GM18861 (cell line): ENCODE data around the gene BTD.

Experiments
- ATAC-seq: cut with Tn5 transposase; IDR thresholded peaks from one replicate; pipeline ENCODE4 v1.9.1; 2021; ENCODE audit not compliant: unreplicated experiment

The BTD gene

GRCh38 chr3:15664144-15664543, 62.6 kb downstream of the BTD start:
- ATAC-seq: no peak

DNA sequence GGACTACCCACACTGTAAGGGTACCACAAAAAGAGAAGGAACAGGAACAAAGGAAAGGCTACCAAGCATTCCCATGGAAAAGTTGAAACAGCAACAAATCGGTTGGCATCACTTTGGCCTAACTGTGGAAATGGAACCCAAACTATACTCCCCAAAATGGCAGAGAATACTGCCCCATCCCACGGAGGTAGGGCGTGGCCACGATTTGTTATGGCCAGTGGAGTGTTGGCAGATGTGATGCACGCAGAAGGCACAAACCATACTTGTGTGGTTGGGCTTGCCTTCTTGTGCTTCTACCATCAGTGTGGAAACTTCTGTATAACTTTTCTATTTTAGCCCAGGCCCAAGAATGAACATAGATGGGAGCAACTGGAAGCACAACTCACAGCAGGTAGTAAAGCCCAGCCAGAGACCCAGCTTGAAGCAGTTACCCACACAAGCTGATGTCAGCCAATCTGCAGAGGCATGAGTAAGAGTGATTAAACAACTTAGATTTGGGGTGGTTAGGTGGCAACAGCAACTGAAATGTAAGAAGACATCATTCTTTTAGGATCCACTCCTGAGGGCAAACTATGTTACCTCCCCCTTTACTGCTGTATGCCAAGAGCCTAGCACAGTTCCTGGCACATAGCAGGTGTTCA, 64.1 kb downstream of the BTD start:
- ATAC-seq: no peak

- ATAC-seq: no peak
These were observed 64.7 kb downstream of the BTD start for GRCh38 chr3:15666277-15666676.

DNA sequence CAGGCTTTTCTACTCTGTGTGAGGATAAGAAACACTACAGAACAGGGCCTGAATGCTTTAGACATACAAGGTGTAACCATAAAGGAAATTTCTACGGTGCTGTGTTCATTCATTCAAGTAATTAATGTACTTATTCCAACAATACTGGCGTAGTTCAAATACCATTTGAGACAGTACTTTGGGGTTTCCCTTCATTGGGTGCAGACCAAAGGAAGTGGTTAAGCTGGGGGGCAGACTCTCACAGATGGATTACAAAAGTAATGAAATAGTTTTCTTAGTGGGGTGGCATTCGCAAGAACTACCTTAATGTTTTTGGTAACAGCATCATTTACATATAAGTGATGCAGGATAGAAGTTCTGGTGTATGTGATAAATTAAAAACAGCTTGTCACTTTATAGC, 65.9 kb downstream of the BTD start:
- peak; percentile 54 for ATAC-seq

DNA sequence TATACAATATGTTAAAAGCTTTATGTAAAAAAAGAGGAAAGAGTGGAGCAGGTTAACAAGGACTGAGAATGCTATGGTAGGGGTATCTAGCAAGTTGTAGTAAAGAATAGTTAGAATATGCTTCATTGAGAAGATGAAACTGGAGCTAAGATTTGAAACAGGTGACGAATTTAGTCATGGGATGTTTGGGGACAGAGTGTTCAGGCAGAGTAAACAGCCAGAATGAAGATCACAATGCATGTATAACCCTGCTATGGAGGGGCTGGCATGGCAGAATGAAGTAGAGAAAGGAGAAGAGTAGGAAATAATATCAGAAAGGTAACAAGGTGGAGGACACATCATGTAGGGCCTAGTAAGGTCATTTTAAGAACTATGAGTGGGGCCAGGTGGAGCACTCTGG, 72.0 kb downstream of the BTD start:
- ATAC-seq: no peak

DNA sequence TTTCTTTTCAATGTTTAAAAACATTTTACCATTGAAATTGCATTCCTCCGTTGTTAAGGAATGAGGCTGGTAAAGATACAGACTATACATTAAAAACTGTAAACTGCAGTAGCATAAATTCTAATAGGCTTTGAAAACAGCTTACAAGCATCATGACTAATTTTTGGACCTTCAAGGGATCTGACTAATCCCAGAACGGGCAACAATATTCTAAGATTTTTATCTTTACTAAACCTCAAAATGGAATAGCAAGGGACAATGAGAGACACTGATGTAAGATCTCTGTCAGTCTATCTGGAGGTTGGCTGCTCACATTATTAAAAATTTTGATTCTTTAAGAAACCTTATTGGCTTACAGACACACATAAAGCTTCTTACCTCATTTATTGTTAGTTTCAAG, 74.7 kb downstream of the BTD start:
- ATAC-seq: no peak

DNA sequence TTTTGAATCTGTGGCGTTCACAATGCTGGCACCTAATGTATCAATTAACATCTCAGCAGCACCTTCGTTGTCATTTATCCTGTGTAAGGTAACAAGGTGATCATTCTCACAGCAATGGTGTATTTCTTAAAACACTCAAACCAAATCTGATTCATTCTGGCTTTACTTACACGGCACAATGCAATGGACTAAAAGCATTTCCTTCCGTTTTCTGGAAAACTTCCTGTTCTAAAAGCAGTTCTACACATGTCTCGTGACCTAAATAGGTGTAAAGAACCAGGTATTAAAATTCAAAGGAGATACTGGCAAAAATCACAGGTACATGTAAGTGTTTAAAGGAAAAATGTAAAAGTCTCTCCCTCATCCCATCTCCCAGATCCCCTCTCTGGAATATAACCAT, 77.8 kb downstream of the BTD start:
- ATAC-seq: no peak

DNA sequence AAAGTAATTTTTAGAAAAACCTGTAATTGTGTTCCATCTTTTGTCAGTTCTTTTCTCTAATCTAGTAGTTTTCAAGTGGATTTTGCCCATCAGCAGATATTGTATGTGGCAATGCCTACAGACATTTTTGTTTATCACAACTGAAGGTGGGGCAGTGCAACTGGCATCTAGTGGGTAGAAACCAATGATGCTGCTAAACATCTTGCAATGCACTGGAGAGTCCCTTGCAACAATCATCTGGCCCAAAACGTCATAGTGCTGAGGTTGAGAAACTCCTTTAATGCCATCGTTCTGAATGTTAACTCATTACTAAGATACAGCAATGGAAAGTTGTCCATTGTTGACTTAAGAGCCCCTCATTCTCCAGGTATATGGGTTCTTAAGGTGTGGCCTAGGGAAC, 80.1 kb downstream of the BTD start:
- ATAC-seq: no peak

DNA sequence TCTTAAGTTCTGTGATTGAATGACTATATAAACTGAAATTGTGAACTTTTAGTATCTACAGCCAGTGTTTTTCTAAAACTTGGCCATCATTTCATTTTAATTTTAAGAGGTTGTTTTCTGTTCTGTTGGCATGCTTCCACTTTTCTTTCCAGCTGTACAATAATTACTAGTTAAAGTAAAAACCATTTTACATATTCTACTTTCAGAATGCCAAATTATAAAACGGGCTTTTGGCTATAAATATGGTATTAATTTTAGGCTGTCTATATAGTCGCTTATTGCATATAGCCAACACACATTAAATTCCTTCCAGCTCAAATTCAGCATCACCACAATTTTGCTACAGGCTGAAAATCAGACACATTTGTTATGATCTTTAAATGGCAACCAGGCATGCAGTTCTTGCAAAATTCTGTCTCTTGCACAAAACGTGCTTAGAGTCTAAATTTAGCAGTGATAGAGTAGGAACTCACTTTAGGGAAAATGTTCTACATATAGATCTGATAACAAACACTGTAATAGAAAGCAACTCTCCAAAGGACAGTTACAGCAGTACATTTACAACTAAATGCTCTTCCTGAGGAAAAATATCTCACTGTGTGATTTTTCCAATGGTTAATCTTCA, 81.1 kb downstream of the BTD start:
- ATAC-seq: no peak

DNA sequence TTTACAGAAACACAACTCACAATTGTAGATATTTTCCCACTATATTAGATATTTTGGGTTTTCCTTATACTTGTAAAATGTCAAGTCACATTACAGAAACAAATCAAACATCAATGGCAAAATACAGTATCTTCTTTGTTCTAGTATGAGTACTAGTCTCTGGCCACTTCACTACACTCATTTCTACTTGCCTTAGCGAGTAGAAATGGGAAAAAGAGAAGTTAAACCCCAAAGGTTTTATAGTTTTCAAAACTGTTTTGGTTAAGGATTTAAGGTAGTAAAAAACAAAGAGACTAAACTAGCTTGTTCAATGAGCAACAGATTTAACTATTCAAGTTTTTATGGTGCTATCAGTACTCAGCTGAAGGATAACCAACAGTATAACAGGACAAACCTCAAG, 81.7 kb downstream of the BTD start:
- ATAC-seq: no peak

- ATAC-seq: no peak
These were observed 84.4 kb downstream of the BTD start for GRCh38 chr3:15685927-15686326.

- ATAC-seq: no peak
These were observed 88.7 kb downstream of the BTD start for GRCh38 chr3:15690230-15690629.

- ATAC-seq: no peak
These were observed 89.2 kb downstream of the BTD start for GRCh38 chr3:15690748-15691147.

DNA sequence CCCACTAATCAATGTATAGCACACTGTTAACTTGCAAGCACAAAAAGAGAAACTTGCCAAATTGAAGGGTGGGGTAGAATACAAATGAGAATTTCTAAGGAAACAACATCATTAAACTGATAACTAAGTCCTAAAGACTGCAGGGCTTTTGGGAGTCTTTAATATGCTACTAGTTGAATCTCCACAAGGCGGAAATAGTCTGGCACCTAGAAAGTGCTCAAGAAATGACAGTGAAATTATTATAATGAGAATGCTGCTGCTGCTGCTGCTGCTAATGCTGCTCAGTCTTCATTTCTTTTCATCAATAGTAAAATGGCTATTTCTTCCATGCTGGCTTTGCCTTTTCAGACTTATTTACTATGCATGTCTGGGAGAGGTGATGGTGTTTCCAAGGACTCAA, 91.8 kb downstream of the BTD start:
- ATAC-seq: no peak

GRCh38 chr3:15694628-15695027, 93.1 kb downstream of the BTD start:
- ATAC-seq: no peak
